Activated gamma-delta T cell treated with Interleukin-2 at 50 U/mL for 16 hours (primary cell): ENCODE results near the gene SRP68.
"Not testable (repeated sequence)": the region's sequence is repeated elsewhere in the genome, so short reads cannot be mapped to it uniquely, and the experiment has no call there.

Experiments
- DNase-seq: peaks from one replicate; pipeline ENCODE4 v3.0.0-alpha.2; 2020

Gene SRP68

GRCh38 chr17:76044475-76045007 lies 27.8 kb downstream of the SRP68 start:
- DNase-seq, result not testable (repeated sequence)

GRCh38 chr17:76042868-76043267 lies 29.4 kb downstream of the SRP68 start:
- not testable (repeated sequence) for DNase-seq

- DNase-seq, result no peak
These were observed 31.9 kb downstream of the SRP68 start for GRCh38 chr17:76040376-76040775.

- no peak for DNase-seq
These were observed 33.2 kb downstream of the SRP68 start for GRCh38 chr17:76039121-76039520.

- no peak for DNase-seq
These were observed 34.3 kb downstream of the SRP68 start for GRCh38 chr17:76038050-76038449.

- no peak for DNase-seq
These were observed 35.6 kb downstream of the SRP68 start for GRCh38 chr17:76036497-76037261.

- DNase-seq, result no peak
These were observed 37.6 kb downstream of the SRP68 start for GRCh38 chr17:76034428-76035350.

- DNase-seq, result no peak
These were observed 39.2 kb downstream of the SRP68 start for GRCh38 chr17:76033139-76033538.

- DNase-seq, result no peak
These were observed 39.6 kb downstream of the SRP68 start for GRCh38 chr17:76032780-76033108.

- DNase-seq, result no peak
These were observed 40.1 kb downstream of the SRP68 start for GRCh38 chr17:76032073-76032779.

GRCh38 chr17:76027159-76027839 lies 45.0 kb downstream of the SRP68 start, which contains the start of gene EVPL:
Gene EVPL, minus strand, starts transcription at chr17:76027306. Its CDS starts 108 bp downstream, at chr17:76027198.
- DNase-seq, result no peak

- DNase-seq, result no peak
These were observed 45.6 kb downstream of the SRP68 start for GRCh38 chr17:76026714-76027158.

GRCh38 chr17:76025294-76025693 lies 47.0 kb downstream of the SRP68 start:
- DNase-seq, result no peak

GRCh38 chr17:76024353-76024752 lies 48.0 kb downstream of the SRP68 start:
- DNase-seq, result no peak

- DNase-seq, result no peak
These were observed 48.4 kb downstream of the SRP68 start for GRCh38 chr17:76023900-76024237.

GRCh38 chr17:76022973-76023899 lies 49.1 kb downstream of the SRP68 start:
- no peak for DNase-seq

- no peak for DNase-seq
These were observed 50.0 kb downstream of the SRP68 start for GRCh38 chr17:76022285-76022684.

GRCh38 chr17:76019833-76020467 lies 52.4 kb downstream of the SRP68 start:
- DNase-seq, result no peak

GRCh38 chr17:76018801-76019200 lies 53.5 kb downstream of the SRP68 start:
- DNase-seq, result no peak

- DNase-seq, result no peak
These were observed 54.0 kb downstream of the SRP68 start for GRCh38 chr17:76018340-76018680.
